Activated CD4-positive, alpha-beta memory T cell treated with anti-CD3 and anti-CD28 coated beads for 36 hours (primary cell): ENCODE results near the gene NCOA1. TPM values are rescaled to one million over a fixed set of nuclear protein-coding genes. Genes with fewer than 3 reads are reported as not detected.
"Not testable (repeated sequence)": the region's sequence is repeated elsewhere in the genome, so short reads cannot be mapped to it uniquely, and the experiment has no call there.

ENCODE experiments used
- CTCF ChIA-PET: fragments of 350-600 bp; sonication (Branson Sonifier 250); formaldehyde crosslinking; loops from one replicate; lab custom pipeline; 2021; ENCODE audit warnings: antibody characterized with exemption, inconsistent platforms; lab: Charles Lee
- POLR2A ChIA-PET: fragments of 350-600 bp; sonication (Branson Sonifier 250); formaldehyde crosslinking; loops from one replicate; lab custom pipeline; 2021; ENCODE audit warnings: antibody characterized with exemption; lab: Charles Lee
- DNase-seq: peaks from one replicate; pipeline ENCODE4 v3.0.0-alpha.2; 2020
- H3K27ac Mint-ChIP-seq: one replicate; pipeline ENCODE4 v1.8.0; 2021; ENCODE audit warnings: mixed read lengths
- H3K27me3 Mint-ChIP-seq: one replicate; pipeline ENCODE4 v1.8.0; 2021; ENCODE audit warnings: mixed read lengths
- H3K36me3 Mint-ChIP-seq: one replicate; pipeline ENCODE4 v1.8.0; 2021; ENCODE audit warnings: mixed read lengths
- H3K4me1 Mint-ChIP-seq: one replicate; pipeline ENCODE4 v1.8.0; 2021; ENCODE audit warnings: low read depth, mixed read lengths
- H3K4me3 Mint-ChIP-seq: one replicate; pipeline ENCODE4 v1.8.0; 2021; ENCODE audit warnings: mild to moderate bottlenecking, mixed read lengths
- H3K9me3 Mint-ChIP-seq: one replicate; pipeline ENCODE4 v1.8.0; 2021; ENCODE audit warnings: mixed read lengths
- intact Hi-C: fragments of 100-400 bp; cut with micrococcal nuclease; formaldehyde crosslinking; loops from one replicate; pipeline ENCODE4 v1.15.1; 2023
- total RNA-seq, 2 experiments: library from RNA; stranded (reverse); gene quantifications; one replicate each; pipeline ENCODE4 v1.2.3, GENCODE V29; 2021

NCOA1 gene
- total RNA-seq, 2 experiments from 2014 or later = 21.3 to 24.0 TPM

DNA sequence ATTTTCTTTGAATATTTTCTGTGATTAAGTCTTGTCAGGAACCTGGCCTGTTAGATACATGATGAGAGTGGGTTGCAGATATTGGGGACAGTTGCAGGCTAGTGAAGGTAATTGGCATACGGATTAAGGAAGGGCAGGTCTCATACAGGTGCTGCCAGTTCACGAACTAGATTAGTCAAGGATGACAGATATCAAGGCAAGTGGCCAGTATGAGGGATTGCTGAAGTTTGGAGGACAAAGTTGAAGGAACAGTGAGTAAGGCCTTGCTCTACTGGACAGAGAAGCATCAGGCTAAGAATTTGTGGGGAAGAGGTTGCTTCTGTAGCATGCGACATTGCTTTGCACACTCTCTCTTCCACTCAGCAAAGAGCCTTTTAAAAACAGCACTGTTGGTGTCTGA is 12.8 kb upstream of the NCOA1 start:
- intact Hi-C loops = no loop called here
- Mint-ChIP-seq H3K4me3 (no peak overlapping the region), H3K36me3 (no peaks in the 10 kb centered on the region), H3K4me1 (no peaks in the 10 kb centered on the region), H3K27me3 (no peaks in the 10 kb centered on the region), H3K9me3 (no peaks in the 10 kb centered on the region), H3K27ac (no peak overlapping the region)
- ChIA-PET CTCF (interaction anchor here (0.7 kb wide), 1 partner anchor 67 kb away, joined by 5 read pairs; no protein-coding TSS in a partner anchor), POLR2A (no interaction called here)
- no peak for DNase-seq

DNA sequence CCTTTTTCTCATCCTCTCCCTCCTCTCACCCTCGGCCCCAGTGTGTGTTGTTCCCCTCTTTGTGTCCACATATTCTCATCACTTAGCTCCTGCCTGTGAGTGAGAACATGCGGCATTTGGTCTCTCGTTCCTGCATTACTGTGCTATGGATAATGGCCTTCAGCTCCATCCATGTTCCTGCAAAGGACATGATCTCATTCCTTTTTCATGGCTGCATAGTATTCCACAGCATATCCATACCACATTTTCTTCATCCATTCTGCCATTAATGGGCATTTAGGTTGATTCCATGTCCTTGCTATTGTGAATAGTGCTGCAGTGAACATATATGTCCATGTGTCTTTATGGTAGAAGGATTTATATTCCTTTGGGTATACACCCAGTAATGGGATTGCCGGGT is 10.8 kb upstream of the NCOA1 start:
- no peak overlapping the region for H3K27ac Mint-ChIP-seq
- DNase-seq = no peak
- H3K4me3 Mint-ChIP-seq = no peak overlapping the region
- no peaks in the 10 kb centered on the region for H3K9me3 Mint-ChIP-seq
- H3K4me1 Mint-ChIP-seq = no peaks in the 10 kb centered on the region
- no peaks in the 10 kb centered on the region for H3K36me3 Mint-ChIP-seq
- no peaks in the 10 kb centered on the region for H3K27me3 Mint-ChIP-seq
- ChIA-PET POLR2A (no interaction called here), CTCF (no interaction called here)
- intact Hi-C loops = no loop called here

- Mint-ChIP-seq H3K4me3 (no peak overlapping the region), H3K9me3 (no peaks in the 10 kb centered on the region), H3K4me1 (no peaks in the 10 kb centered on the region), H3K36me3 (no peaks in the 10 kb centered on the region), H3K27me3 (no peaks in the 10 kb centered on the region), H3K27ac (no peak overlapping the region)
- intact Hi-C loops = no loop called here
- ChIA-PET POLR2A (no interaction called here), CTCF (interaction anchor here (0.8 to 1.5 kb wide), 2 partner anchors 11 to 41 kb away, joined by 3 to 4 read pairs; no protein-coding TSS in a partner anchor)
- DNase-seq = no peak
These were observed 8.6 kb upstream of the NCOA1 start for GRCh38 chr2:24482251-24482971.

- no peak for DNase-seq
These were observed 8.1 kb upstream of the NCOA1 start for GRCh38 chr2:24482972-24483300.

GRCh38 chr2:24484677-24485076 is 6.4 kb upstream of the NCOA1 start:
- H3K36me3 Mint-ChIP-seq = not testable (repeated sequence)

More at GRCh38 chr2:24482972-24483300, 8.1 kb upstream of the NCOA1 start:
- H3K27ac Mint-ChIP-seq = no peak overlapping the region
- intact Hi-C loops = no loop called here
- CTCF ChIA-PET = interaction anchor here (0.8 kb wide), 1 partner anchor 40 kb away, joined by 3 read pairs; no protein-coding TSS in a partner anchor
- no peaks in the 10 kb centered on the region for H3K9me3 Mint-ChIP-seq
- POLR2A ChIA-PET = no interaction called here
- H3K4me3 Mint-ChIP-seq = no peak overlapping the region
- no peaks in the 10 kb centered on the region for H3K4me1 Mint-ChIP-seq
- H3K27me3 Mint-ChIP-seq = no peaks in the 10 kb centered on the region
- H3K36me3 Mint-ChIP-seq = no peaks in the 10 kb centered on the region

DNA sequence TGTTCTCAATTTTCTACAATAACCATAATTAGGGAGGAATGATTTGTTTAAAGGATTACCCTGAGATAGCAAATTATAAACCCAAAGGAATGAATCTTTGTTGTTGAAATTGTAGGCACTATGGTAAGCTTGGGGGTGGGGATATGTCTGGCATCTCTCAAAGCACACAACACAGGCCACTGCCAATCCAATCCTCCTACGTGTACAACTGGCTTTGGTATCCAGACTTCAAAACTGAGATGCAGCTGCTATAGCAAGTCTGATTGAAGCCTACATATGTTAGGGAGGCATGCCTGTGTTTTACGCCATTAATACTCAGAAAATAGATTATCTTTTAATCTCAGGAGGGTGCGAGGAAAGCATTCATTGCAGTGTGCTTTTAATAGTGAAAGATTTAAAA is 5.9 kb upstream of the NCOA1 start:
- CTCF ChIA-PET = no interaction called here
- Mint-ChIP-seq H3K36me3 (no peaks in the 10 kb centered on the region), H3K9me3 (no peaks in the 10 kb centered on the region), H3K27me3 (no peaks in the 10 kb centered on the region), H3K4me1 (peaks cover 14% of the 10 kb centered on the region), H3K4me3 (no peak overlapping the region), H3K27ac (no peak overlapping the region)
- POLR2A ChIA-PET = no interaction called here
- intact Hi-C loops = no loop called here
- DNase-seq = no peak

More at GRCh38 chr2:24484677-24485076, 6.4 kb upstream of the NCOA1 start:
- H3K27me3 Mint-ChIP-seq, POLR2A ChIA-PET, H3K27ac Mint-ChIP-seq, intact Hi-C loops, H3K9me3 Mint-ChIP-seq, CTCF ChIA-PET, H3K4me3 Mint-ChIP-seq, DNase-seq, H3K4me1 Mint-ChIP-seq: not testable (repeated sequence)

- Mint-ChIP-seq H3K4me1 (peaks cover 17% of the 10 kb centered on the region), H3K27me3 (no peaks in the 10 kb centered on the region), H3K36me3 (no peaks in the 10 kb centered on the region), H3K4me3 (no peak overlapping the region), H3K9me3 (no peaks in the 10 kb centered on the region), H3K27ac (no peak overlapping the region)
- intact Hi-C loops = no loop called here
- ChIA-PET POLR2A (no interaction called here), CTCF (interaction anchor here (0.8 to 1.3 kb wide), 2 partner anchors 15 to 64 kb away, joined by 3 to 4 read pairs; no protein-coding TSS in a partner anchor)
- no peak for DNase-seq
These were observed 4.3 kb upstream of the NCOA1 start for GRCh38 chr2:24486636-24487205.

- ChIA-PET POLR2A (no interaction called here), CTCF (interaction anchor here (0.7 to 1.4 kb wide), 3 partner anchors 11 to 303 kb away, joined by 3 read pairs; partner anchors contain the start of genes CENPO and PTRHD1)
- DNase-seq = no peak
- H3K4me3 Mint-ChIP-seq = peak overlapping the region; percentile 83
- H3K27me3 Mint-ChIP-seq = no peaks in the 10 kb centered on the region
- peaks cover 44% of the 10 kb centered on the region for H3K4me1 Mint-ChIP-seq
- intact Hi-C loops = loop anchor here (1.0 to 5.0 kb wide), 3 partner anchors 88 to 483 kb away; partner anchors contain the start of genes CENPO, DNAJC27 and PTRHD1
- H3K27ac Mint-ChIP-seq = peak overlapping the region; percentile 91
- H3K9me3 Mint-ChIP-seq = no peaks in the 10 kb centered on the region
- H3K36me3 Mint-ChIP-seq = no peaks in the 10 kb centered on the region
These were observed 1.4 kb upstream of the NCOA1 start for GRCh38 chr2:24489465-24490180.

- peak overlapping the region; percentile 83 for H3K4me3 Mint-ChIP-seq
- peak; percentile 25 for DNase-seq
- ChIA-PET CTCF (interaction anchor here (1.0 to 1.4 kb wide), 6 partner anchors 17 to 303 kb away, joined by 3 read pairs; partner anchors contain the start of genes CENPO and PTRHD1), POLR2A (no interaction called here)
- H3K27ac Mint-ChIP-seq = peak overlapping the region; percentile 91
- no peaks in the 10 kb centered on the region for H3K36me3 Mint-ChIP-seq
- intact Hi-C loops = loop anchor here (1.0 to 5.0 kb wide), 3 partner anchors 87 to 482 kb away; partner anchors contain the start of genes CENPO, DNAJC27 and PTRHD1
- H3K27me3 Mint-ChIP-seq = no peaks in the 10 kb centered on the region
- H3K9me3 Mint-ChIP-seq = no peaks in the 10 kb centered on the region
- H3K4me1 Mint-ChIP-seq = peaks cover 46% of the 10 kb centered on the region
These were observed 819 bp upstream of the NCOA1 start for GRCh38 chr2:24490181-24490689.

GRCh38 chr2:24491542-24492420 is 727 bp downstream of the NCOA1 start:
- peak overlapping the region; percentile 59 for H3K27ac Mint-ChIP-seq
- CTCF ChIA-PET = interaction anchor here (0.9 to 1.2 kb wide), 3 partner anchors 29 to 121 kb away, joined by 3 read pairs; no protein-coding TSS in a partner anchor
- no peaks in the 10 kb centered on the region for H3K9me3 Mint-ChIP-seq
- peak overlapping the region; percentile 69 for H3K4me3 Mint-ChIP-seq
- POLR2A ChIA-PET = interaction anchor here (0.5 to 2.1 kb wide), 5 partner anchors 29 to 301 kb away, joined by 3 to 10 read pairs (median 6); partner anchors contain the start of genes CENPO and PTRHD1
- H3K36me3 Mint-ChIP-seq = no peaks in the 10 kb centered on the region
- H3K4me1 Mint-ChIP-seq = peaks cover 51% of the 10 kb centered on the region
- no peaks in the 10 kb centered on the region for H3K27me3 Mint-ChIP-seq
- peak; percentile 67 for DNase-seq
- intact Hi-C loops = loop anchor here (2.0 to 5.0 kb wide), 4 partner anchors 17 to 481 kb away; partner anchors contain the start of genes CENPO, DNAJC27 and PTRHD1
